GM20000 (cell line): ENCODE measurements around the gene PPDPF.
A peak's percentile ranks its signal among the peaks of the same experiment; 100 is the strongest.

Experiments
- DNase-seq: peaks from one replicate; pipeline ENCODE4 v3.0.0; 2012; ENCODE audit warnings: low spot score
- CTCF ChIP-seq: IDR thresholded peaks from 2 replicates; pipeline ENCODE4 v1.5.1; 2012; ENCODE audit warnings: mild to moderate bottlenecking, control low read depth; ENCODE audit errors: extremely low read depth, missing control alignments

The PPDPF gene

DNA sequence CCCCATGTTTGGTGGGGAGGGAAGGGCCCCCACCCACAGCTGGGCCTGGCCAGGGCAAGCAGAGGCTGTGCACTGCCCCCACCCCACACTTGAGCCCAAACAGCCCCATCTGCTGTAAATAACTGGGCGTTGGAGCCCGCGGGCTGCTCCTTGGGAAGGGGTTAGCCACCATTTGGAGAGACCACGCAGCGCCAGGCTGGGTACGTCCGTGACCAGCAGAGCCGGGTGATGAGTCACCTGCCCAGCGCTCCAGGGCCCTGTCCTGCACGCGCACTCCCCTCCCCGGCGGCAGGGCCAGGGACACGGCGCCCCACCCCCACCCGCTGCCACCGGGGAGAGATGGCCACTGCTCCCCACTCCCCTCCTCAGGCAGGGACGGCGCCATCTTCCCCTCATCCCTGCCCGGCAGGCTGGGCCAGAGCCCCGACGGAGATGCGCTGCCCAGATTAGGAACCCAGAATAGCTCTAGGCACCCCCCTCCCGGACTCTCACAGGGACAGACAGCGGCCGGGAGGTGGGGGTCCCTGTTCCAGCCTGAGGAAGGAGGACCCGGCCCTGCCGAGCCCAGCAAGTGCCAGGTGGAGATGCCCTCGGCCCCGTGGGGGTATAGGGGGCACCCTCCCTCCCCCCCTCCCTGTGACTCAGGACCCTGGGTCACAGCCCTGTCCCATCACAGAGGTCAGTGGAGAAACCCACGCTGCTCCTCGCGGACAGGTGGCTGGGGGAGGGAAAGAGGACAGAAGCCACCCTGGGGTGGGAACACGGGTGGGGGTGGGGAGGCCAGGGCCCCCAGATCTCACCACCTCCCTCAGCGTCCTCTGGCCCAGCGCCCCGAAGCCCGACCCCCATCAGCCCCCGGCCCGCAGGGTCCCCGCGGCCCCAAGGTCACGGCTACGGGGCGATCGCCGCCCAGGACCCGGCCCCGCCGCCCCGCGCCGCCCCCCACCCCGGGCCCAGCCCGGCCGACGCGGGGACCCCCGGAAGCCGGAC, 22.3 kb upstream of the PPDPF start:
- TF ChIP-seq CTCF, result no peak
- no peak for DNase-seq

GRCh38 chr20:63498960-63499337, 21.6 kb upstream of the PPDPF start, which contains the start of gene EEF1A2:
Gene EEF1A2, minus strand, starts transcription at chr20:63499083. Its CDS starts 1,320 bp downstream, at chr20:63497763.
- peak; percentile 22 for TF ChIP-seq CTCF
- peak; percentile 76 for DNase-seq

- DNase-seq, result no peak
- no peak for TF ChIP-seq CTCF
Measured at GRCh38 chr20:63499338-63499969, 21.1 kb upstream of the PPDPF start.

DNA sequence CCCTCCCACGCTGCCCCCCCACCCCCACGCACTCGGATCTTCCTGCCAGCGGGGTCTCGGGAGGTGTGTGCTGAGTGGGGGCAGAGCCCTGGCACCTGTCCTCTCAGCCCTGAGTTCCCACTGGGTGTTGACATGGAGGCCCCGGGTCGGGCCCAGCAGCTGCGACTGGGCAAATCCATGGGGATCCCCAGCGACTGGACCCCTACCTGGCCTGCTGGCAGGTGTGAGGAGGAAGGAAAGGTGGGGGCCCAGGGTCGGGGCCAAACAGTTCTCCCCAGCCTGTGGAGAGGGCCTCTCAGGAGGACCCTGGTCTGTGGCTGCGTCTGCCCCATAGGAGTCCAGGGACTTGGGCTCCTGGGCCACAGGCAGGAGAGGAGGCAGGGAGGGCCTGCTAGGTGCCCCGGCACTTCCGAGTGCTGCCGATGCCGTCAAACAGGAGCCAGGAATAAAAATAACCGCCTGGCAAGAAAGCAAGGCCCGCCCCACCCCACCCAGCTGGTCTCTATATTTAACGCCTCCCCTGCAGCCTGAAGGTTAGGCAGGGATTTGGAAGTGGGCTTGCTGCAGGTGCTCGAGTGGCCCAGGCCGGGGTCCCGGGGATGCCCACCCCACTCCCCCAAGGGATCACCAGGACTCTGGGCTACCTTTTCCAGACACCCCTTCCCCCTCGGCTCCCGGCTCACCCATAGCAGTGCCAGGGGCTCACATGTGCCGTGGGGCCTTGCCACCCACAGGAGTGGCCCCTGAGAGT, 20.2 kb upstream of the PPDPF start:
- no peak for TF ChIP-seq CTCF
- DNase-seq, result no peak

- no peak for TF ChIP-seq CTCF
Measured at GRCh38 chr20:63500902-63501817, 19.4 kb upstream of the PPDPF start.

GRCh38 chr20:63501818-63502670, 18.5 kb upstream of the PPDPF start:
- TF ChIP-seq CTCF, result no peak
- DNase-seq, result no peak

More at GRCh38 chr20:63500902-63501817, 19.4 kb upstream of the PPDPF start:
- DNase-seq, result no peak
